ENCODE results near the gene TSC22D1.
"Not testable (repeated sequence)": the region's sequence is repeated elsewhere in the genome, so short reads cannot be mapped to it uniquely, and the experiment has no call there.

Gene TSC22D1

DNA sequence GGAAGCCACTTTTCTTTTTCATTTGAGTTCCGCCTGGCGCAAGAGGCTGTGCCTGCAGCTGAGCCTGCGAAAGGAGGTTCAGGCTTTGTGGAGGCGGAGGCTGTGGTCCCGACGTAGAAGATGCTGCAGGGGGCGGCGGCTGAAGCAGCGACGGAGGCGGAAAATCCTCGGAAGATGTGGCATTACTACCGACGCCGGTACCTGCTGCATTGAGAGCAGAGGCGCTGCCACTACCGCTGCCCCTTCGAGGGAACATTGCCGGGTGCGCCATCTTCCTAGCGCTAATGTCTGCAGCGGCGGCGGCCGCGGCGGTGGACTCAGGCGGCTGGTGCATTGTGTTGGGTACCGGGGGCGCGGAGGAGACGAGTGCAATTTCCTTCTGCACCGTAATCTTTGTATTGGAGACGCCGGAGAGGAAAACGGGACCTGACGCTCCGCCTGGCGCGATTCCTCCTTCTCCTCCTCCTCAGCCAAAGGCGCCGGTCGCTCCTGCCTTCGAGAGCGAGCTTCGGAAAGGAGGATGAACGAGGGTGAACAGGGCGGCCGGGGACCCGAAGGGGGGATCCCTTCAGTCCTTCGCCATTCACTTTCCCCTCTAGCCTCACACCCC is at the start of gene TSC22D1:
Gene TSC22D1, minus strand, starts transcription at position 590 of the 610 bp plus-strand sequence. Its CDS starts 256 bp downstream, at position 334.
- peak; percentile 25 for DNase-seq

DNA sequence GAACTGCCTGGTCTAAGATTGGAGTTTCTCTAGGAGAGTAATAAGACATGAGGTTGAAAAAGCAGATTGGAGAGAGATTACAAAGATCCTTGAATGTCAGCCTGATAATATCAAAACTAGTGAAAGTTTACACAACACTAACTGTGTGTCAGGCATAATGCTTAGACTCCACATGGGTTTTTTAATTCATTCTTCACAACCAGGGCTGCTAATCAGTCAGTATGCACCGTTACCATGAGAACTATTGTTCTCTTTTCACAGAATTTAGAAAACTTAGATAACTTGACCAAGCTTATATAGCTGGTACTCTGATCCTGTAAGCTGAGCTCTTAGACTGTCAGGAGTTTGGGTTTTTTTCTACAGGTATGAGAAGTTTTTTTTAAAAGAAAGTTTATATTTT is 46.6 kb upstream of the TSC22D1 start:
- DNase-seq, result no peak

DNA sequence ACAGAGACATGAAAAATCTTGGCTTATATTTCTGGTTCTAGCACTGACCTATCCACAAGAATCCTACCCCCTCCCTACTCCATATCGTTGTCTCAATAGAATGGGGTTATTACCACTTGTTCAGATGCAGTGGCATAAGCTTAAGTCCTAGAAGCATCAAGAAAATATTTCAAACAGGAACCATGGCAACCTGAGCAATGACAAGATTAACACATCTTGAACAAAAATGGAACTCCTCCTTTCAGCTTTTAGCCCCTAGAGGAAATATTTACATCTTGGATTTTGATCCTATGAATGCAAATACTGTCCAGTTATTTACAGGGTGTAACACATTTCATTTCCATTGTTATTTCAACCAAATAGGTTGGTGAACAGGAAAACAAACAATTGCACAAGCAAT is 46.1 kb upstream of the TSC22D1 start:
- no peak for DNase-seq

DNA sequence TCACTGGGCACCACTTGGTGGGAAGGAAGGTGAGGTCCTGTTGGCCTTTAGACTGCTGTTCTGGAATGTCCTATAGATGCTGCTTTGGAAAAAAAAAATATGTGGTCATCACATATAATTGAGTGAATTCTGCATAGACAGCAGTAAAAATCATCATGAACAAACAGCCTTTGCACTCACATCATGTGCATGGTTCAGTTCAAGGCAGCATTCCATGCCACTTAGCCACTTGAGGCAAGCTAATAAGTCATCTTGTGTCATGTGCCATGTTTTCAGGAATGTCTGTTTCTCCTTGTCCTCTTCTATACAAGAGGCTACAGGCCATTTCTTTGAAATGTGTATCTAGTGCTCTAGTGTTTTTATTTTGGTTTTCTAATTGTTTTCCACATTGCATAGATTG is 43.9 kb upstream of the TSC22D1 start:
- no peak for DNase-seq

- no peak for DNase-seq
Measured at GRCh38 chr13:44619651-44620050, 43.5 kb upstream of the TSC22D1 start.

DNA sequence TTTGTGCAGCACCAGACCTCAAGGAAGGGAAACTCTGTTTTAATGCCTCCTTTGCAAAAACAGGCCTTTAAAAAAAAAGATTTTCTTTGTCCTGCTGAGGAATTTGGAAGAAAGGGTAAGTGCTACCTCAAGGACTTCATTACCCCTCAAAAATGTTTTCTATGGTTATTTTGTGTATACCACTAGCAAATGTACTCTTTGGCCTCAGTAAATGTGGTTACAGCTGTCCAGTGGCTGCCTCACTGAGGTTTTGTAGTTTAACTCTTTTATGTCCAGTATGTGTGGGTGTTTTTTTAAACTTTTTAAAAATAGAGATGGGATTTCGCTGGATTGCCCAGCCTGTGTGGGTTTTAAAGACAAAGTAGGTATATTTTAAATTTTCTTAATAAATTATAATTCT is 42.2 kb upstream of the TSC22D1 start:
- no peak for DNase-seq

GRCh38 chr13:44617648-44618047 is 41.5 kb upstream of the TSC22D1 start:
- no peak for DNase-seq

DNA sequence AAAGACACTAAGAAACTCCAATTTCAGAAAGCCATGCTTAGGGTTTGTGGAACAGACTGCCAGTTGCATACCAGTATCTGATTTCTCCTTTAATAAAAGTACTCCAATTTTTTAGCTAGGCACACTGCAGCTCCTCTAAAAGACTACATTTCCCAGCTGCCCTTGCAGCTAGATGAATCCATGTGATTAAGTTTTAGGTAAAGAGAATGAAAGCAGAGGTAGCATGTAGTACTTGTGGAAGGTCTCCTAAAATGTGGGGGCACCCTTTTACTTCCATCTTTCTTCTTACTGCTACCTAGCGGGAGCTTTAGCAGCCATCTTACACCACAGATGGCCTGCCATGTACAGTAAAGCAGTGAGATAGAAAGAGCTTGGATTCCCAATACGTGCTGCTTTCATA is 33.0 kb upstream of the TSC22D1 start:
- no peak for DNase-seq

DNA sequence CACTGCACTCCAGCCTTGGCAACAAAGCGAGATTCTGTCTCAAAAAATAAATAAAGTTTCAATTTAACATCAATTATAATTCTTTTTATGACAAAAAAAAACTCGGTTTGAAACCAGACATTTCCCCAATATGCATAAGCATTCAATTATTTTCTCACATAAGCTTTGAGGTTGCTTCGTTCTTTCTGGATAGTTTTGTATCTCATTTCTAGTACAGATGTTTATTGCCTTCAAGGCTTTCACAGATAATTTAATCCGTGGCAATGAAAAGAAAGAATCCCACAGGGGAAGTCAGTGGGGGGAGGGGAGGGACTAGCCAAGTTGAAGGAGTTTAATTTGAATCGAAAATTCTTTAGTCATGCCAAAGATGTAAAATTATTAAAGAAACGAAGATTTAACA is 29.6 kb upstream of the TSC22D1 start:
- DNase-seq, result no peak

DNA sequence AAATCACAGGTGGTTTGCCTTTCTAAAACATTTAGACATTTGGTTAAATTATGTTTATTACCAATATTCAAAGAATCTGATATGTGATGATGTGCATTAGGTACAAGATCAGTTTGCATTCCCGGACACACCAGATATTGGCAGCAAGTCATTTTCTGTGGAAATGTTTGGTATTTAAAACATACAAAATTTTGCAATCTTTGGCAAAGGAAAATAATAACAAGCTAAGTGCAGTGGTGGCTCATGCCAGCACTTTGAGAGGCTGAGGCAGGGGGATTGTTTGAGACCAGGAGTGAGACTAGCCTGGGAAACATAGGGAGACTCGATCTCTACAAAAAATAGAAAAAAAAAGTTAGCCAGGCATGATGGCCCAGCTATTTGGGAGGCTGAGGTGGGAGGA is 29.1 kb upstream of the TSC22D1 start:
- DNase-seq, result no peak

GRCh38 chr13:44601586-44601985 is 25.5 kb upstream of the TSC22D1 start:
- no peak for DNase-seq

GRCh38 chr13:44593861-44594592 is 17.9 kb upstream of the TSC22D1 start:
- DNase-seq, result not testable (repeated sequence)

- no peak for DNase-seq
Measured at GRCh38 chr13:44592216-44592847, 16.2 kb upstream of the TSC22D1 start.

DNA sequence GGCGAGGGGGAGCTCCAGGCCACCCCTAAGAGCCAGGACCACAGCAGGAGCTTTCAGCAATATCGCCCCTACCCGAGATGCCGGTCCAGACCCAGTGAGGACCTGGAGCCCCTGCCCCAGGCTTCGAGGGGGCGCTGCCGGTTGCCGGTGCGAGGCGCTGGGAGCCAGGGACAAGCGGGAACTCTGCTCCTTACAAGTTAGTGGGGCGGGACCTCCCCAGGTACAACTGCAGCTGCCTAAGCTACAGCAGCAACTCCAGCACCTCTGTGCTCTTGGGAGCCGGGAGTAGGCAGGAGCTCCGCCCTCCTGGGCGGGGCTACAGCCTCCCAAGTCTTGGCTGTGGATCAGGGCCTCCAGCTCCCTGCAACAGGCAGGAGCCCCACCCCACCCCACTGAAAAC is 15.2 kb upstream of the TSC22D1 start:
- no peak for DNase-seq

- no peak for DNase-seq
Measured at GRCh38 chr13:44583137-44583536, 7.0 kb upstream of the TSC22D1 start.

- DNase-seq, result peak; percentile 29
Measured at GRCh38 chr13:44578067-44578400, 1.9 kb upstream of the TSC22D1 start.

- peak; percentile 97 for DNase-seq
Measured at GRCh38 chr13:44577236-44578066, 1.3 kb upstream of the TSC22D1 start.

DNA sequence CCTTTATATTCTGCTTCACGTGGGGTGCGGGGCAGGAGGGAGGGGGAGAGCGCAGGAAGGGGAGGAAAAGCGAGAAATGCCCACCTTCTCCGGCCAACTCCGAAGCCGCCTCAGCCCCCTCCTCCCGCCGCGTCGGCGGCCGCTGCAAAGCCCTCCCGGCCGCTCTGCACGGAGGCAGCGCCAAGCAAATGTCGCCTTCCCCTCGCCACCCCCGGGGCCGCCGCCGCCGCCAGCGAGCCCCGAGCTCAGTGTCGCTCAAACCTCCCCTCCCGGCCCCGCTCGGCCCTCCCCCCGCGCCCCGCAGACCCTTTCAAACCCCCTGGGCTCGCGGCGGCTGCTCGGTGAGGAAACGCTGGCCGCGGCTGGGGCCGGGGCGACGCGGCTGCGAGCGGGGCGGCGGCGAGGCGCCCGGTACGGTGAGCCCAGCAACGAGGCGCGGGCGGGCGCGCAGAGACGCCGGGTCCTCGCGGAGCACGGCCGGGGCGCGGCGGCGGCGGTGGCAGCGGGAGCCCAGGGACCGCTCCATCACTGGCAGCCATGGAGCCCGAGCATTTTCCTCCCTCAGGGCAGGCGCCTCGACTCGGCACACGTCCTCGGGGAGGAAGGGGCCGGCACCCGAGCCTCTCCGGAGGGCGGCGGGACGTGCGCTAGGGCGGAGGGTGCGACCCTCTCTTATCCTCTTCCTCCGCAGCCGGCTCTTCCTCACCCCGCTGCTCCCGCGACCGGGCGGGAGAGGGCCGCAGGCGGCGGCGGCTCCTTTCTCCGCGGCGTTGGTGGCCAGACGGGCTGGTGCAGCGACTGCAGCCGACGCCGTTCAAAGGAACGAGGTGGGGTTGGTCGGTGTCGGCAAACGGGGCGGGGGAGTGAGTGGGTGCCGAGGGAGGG is 463 bp upstream of the TSC22D1 start:
- peak; percentile 24 for DNase-seq

- no peak for DNase-seq
Measured at GRCh38 chr13:44575035-44575434, 1.1 kb downstream of the TSC22D1 start.

GRCh38 chr13:44574466-44574855 is 1.7 kb downstream of the TSC22D1 start:
- no peak for DNase-seq

- peak; percentile 3 for DNase-seq
Measured at GRCh38 chr13:44573790-44574465, 2.2 kb downstream of the TSC22D1 start.

GRCh38 chr13:44573071-44573470 is 3.1 kb downstream of the TSC22D1 start:
- DNase-seq, result no peak

All from NCI-H345 (cell line).